Endodermal cell (in vitro differentiated cells): ENCODE measurements around the gene KCNC1. TPM values are rescaled to one million over a fixed set of nuclear protein-coding genes. Genes with fewer than 3 reads are reported as not detected.

Experiments used
- DNase-seq: peaks from one replicate; pipeline ENCODE4 v3.0.0-alpha.2; 2017
- H3K27ac ChIP-seq: 2 replicates; pipeline ENCODE4 v1.5.1; 2013; ENCODE audit warnings: mild to moderate bottlenecking, low read depth, low read length, moderate library complexity
- H3K27me3 ChIP-seq: 2 replicates; pipeline ENCODE4 v1.6.1; 2013; ENCODE audit warnings: mild to moderate bottlenecking, low read length, moderate library complexity; ENCODE audit not compliant: insufficient read depth, control insufficient read depth, poor library complexity, severe bottlenecking
- H3K36me3 ChIP-seq: 2 replicates; pipeline ENCODE4 v1.7.0; 2013; ENCODE audit warnings: mild to moderate bottlenecking, low read length, moderate library complexity; ENCODE audit not compliant: control insufficient read depth, insufficient read depth
- H3K4me1 ChIP-seq: one replicate; pipeline ENCODE4 v1.7.0; 2013; ENCODE audit warnings: low read length; ENCODE audit not compliant: control insufficient read depth, insufficient read depth
- H3K4me3 ChIP-seq: 2 replicates; pipeline ENCODE4 v1.5.1; 2013; ENCODE audit warnings: mild to moderate bottlenecking, low read length, moderate library complexity
- H3K9ac ChIP-seq: 2 replicates; pipeline ENCODE4 v1.6.1; 2013; ENCODE audit warnings: mild to moderate bottlenecking, low read length, moderate library complexity; ENCODE audit not compliant: poor library complexity, severe bottlenecking; ENCODE audit errors: extremely low read depth
- H3K9me3 ChIP-seq: 2 replicates; pipeline ENCODE4 v1.6.1; 2013; ENCODE audit warnings: mild to moderate bottlenecking, low read length, moderate library complexity; ENCODE audit not compliant: control insufficient read depth
- H3K27ac Mint-ChIP-seq: 2 replicates; pipeline ENCODE4 v1.8.0; 2020; ENCODE audit warnings: mixed read lengths
- H3K27me3 Mint-ChIP-seq: 2 replicates; pipeline ENCODE4 v1.8.0; 2021; ENCODE audit warnings: mild to moderate bottlenecking, mixed read lengths; ENCODE audit not compliant: insufficient read depth
- H3K36me3 Mint-ChIP-seq: 2 replicates; pipeline ENCODE4 v1.8.0; 2020; ENCODE audit warnings: low read depth, mixed read lengths
- H3K4me1 Mint-ChIP-seq: 2 replicates; pipeline ENCODE4 v1.8.0; 2020; ENCODE audit warnings: mixed read lengths
- H3K4me3 Mint-ChIP-seq: 2 replicates; pipeline ENCODE4 v1.8.0; 2020; ENCODE audit warnings: mild to moderate bottlenecking, moderate library complexity, mixed read lengths
- H3K9me3 Mint-ChIP-seq: 2 replicates; pipeline ENCODE4 v1.8.0; 2020; ENCODE audit warnings: mild to moderate bottlenecking, mixed read lengths
- CTCF ChIP-seq: fragments of 200-600 bp; sonication (generic); conservative IDR thresholded peaks from 2 replicates; pipeline ENCODE4 v1.5.0; 2021; ENCODE audit warnings: antibody characterized with exemption, mild to moderate bottlenecking
- WGBS, 2 experiments: methylation state at CpG; one replicate each; pipeline versions ENCODE4 v1.1.5 to v1.1.7; 2013; ENCODE audit warnings: missing lambda C conversion rate in 2 of 2, mixed read lengths in 1 of 2; ENCODE audit not compliant: insufficient coverage in 1 of 2, insufficient read length in 1 of 2; 5-methylcytosine and 5-hydroxymethylcytosine counted together
- total RNA-seq, 2 donors: library from RNA; stranded (reverse); fragmentation: NEBNext Ultra II Directional in 1 of 2; extraction: Animal tissue kit (Norgen Biotek cat#: 25700) in 1 of 2; gene quantifications; 2 replicates in 1 of 2; 3 replicates in 1 of 2; pipeline ENCODE4 v1.2.1, GENCODE V29; 2021

The KCNC1 gene
- total RNA-seq, 2 donors from 2014 or later = not detected

GRCh38 chr11:17693531-17693930, 41.0 kb upstream of the KCNC1 start:
- H3K4me1 Mint-ChIP-seq = peaks cover 3% of the 10 kb centered on the region
- no peaks in the 10 kb centered on the region for H3K9me3 Mint-ChIP-seq
- Histone ChIP-seq H3K9ac (no peak overlapping the region), H3K27me3 (peaks cover 99% of the 10 kb centered on the region), H3K9me3 (no peaks in the 10 kb centered on the region), H3K4me1 (no peaks in the 10 kb centered on the region), H3K27ac (no peak overlapping the region), H3K4me3 (no peak overlapping the region), H3K36me3 (no peaks in the 10 kb centered on the region)
- WGBS, 2 experiments = 67 to 78% methylated on average over 3 to 4 of the region's 4 CpGs
- H3K36me3 Mint-ChIP-seq = no peaks in the 10 kb centered on the region
- H3K27ac Mint-ChIP-seq = no peak overlapping the region
- H3K27me3 Mint-ChIP-seq = peaks cover 75% of the 10 kb centered on the region
- TF ChIP-seq CTCF = no peak
- no peak overlapping the region for H3K4me3 Mint-ChIP-seq
- no peak for DNase-seq

DNA sequence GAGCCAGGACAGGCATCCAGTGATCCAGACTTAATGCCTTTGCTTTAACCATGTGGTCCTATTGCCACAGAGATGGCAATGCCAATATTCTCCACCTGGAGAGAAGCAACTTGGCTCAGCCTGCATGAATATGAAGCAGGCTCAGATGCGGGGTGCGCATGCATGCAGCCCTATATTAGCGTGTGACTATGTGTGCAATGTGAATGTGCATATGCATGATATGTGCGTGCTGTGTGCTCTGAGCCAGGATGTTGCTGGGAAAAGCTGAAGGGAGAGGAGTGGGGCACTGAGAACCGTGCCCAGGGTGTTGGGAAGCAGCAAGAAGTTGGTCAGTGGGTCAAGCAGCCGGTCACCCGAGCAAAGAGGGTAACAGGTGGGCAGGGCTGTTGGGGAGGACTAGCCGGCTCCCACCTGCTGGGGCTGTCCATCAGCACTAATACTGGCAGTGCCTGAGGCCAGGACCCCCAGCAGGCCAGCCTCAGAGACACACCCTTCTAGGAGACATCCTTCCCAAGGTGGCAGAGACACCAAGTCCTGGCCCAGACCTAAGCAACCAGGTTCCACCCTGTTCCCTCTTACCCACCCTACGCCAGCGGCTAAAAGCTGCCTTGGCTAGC, 40.0 kb upstream of the KCNC1 start:
- H3K27me3 ChIP-seq = peaks cover 92% of the 10 kb centered on the region
- peaks cover 5% of the 10 kb centered on the region for H3K4me1 Mint-ChIP-seq
- no peaks in the 10 kb centered on the region for H3K9me3 Mint-ChIP-seq
- 85 to 86% methylated on average over 5 to 10 of the region's 10 CpGs for WGBS, 2 experiments
- no peak overlapping the region for H3K27ac ChIP-seq
- no peaks in the 10 kb centered on the region for H3K36me3 ChIP-seq
- H3K36me3 Mint-ChIP-seq = no peaks in the 10 kb centered on the region
- TF ChIP-seq CTCF = no peak
- no peaks in the 10 kb centered on the region for H3K9me3 ChIP-seq
- no peak overlapping the region for H3K9ac ChIP-seq
- DNase-seq = no peak
- no peaks in the 10 kb centered on the region for H3K4me1 ChIP-seq
- no peak overlapping the region for H3K4me3 Mint-ChIP-seq
- H3K27me3 Mint-ChIP-seq = peaks cover 82% of the 10 kb centered on the region
- H3K4me3 ChIP-seq = no peak overlapping the region
- no peak overlapping the region for H3K27ac Mint-ChIP-seq

DNA sequence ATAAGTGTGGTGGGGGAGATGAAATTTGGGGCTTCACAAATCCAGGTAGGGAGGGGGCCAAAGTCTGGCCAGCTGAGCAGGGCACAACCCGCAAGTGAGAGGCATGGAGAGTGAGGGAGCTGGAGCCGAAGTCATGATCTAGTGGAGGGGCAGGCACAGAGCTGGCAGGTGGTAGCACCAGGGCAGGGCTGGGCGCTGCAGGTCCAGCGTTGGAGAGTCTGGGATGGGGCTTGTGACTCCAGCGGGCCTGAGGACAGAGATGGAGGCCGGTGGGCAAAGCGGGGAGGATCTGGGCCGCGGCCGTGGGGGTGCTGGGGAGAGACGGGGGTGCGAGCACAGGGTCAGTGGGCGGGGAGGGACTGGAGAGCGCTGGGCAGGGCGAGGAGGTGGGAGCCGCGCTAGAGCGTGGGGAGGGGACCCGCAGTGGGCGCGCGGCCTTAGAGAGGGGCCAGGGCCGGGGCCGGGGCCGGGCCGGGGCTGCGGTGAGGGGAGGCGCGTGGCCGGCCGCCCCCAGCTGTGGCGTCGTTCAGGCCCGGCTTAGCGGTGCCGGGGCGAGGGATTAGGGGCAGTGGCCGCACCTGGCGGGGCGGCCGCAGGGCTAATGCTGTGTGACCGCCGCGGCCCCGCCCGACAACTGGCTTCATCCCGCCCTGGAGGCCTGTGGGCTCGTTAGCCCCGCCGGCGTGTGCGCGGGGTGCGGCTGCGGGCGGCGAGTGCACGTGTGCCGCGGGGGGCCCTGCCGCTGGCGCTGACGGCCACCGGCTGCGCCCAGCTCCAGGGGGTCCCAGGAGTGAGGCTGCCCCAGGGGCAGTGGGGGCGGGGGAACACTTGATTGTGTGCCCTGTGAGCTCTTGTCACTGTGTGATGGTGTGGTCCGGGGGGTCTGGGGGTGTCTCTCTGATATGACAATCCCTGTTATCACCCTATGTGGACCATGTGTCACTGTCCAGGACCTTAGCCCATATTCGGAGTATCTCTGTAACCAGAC, 38.8 kb upstream of the KCNC1 start:
- Histone ChIP-seq H3K36me3 (no peaks in the 10 kb centered on the region), H3K4me1 (no peaks in the 10 kb centered on the region), H3K27me3 (peaks cover 81% of the 10 kb centered on the region), H3K4me3 (no peak overlapping the region), H3K9ac (no peak overlapping the region), H3K27ac (no peak overlapping the region), H3K9me3 (no peaks in the 10 kb centered on the region)
- Mint-ChIP-seq H3K9me3 (no peaks in the 10 kb centered on the region), H3K27me3 (peaks cover 86% of the 10 kb centered on the region), H3K36me3 (no peaks in the 10 kb centered on the region), H3K27ac (no peak overlapping the region), H3K4me3 (peak overlapping the region; percentile 30), H3K4me1 (peaks cover 7% of the 10 kb centered on the region)
- DNase-seq = peak; percentile 64
- TF ChIP-seq CTCF = no peak
- 21 to 38% methylated on average over 3 to 68 of the region's 68 CpGs for WGBS, 2 experiments
